GM19452 (cell line): Measurements from ENCODE around the gene ZNF26.
"Not testable (repeated sequence)": the region's sequence is repeated elsewhere in the genome, so short reads cannot be mapped to it uniquely, and the experiment has no call there.

Experiments
- ATAC-seq: cut with Tn5 transposase; IDR thresholded peaks from one replicate; pipeline ENCODE4 v1.9.1; 2021; ENCODE audit not compliant: unreplicated experiment

The ZNF26 gene

DNA sequence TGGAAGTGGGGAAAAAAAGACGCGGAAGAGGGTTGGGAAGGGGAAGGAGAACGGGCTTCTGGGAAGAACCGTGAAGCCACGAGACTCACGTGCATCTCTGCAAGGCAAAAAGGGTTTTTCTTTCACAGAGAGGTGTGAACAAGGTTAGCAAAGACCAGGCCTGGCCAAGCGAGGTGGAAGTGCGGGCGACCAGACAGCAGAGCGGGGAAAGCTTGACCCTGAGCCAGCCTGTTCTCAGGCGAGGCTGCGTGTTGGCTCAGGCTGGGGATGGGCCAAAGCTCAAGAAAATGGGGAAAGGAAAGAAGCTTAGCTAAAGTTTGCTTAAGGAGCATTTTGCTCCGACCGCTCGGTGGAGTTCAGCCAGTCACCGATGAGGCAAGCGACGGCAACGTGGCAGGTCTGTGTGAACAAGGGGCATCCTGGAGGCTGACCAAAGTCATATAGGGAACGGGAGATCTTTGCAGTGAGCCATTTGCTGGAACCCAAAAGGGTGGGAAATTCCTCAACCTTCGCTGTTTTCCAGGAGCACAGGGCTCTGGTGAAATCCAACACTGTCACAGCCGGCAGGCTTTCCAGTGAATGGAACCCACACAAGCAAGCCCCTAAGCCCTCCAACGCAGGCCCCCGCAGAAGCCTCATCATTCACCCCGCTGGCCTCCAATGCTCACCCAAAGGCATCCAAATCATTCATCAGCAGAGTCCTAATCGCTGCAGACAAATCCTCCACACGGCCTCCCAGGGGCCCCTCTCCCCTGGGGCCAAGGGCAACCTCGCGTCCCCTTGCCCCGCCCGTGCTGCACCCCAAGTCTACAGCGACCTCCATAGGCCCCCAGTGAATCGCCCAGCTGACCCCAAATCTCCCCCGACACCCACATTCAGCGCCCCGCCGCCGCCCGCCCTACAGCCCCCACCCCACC, 30.8 kb upstream of the ZNF26 start:
- ATAC-seq = peak; percentile 17

DNA sequence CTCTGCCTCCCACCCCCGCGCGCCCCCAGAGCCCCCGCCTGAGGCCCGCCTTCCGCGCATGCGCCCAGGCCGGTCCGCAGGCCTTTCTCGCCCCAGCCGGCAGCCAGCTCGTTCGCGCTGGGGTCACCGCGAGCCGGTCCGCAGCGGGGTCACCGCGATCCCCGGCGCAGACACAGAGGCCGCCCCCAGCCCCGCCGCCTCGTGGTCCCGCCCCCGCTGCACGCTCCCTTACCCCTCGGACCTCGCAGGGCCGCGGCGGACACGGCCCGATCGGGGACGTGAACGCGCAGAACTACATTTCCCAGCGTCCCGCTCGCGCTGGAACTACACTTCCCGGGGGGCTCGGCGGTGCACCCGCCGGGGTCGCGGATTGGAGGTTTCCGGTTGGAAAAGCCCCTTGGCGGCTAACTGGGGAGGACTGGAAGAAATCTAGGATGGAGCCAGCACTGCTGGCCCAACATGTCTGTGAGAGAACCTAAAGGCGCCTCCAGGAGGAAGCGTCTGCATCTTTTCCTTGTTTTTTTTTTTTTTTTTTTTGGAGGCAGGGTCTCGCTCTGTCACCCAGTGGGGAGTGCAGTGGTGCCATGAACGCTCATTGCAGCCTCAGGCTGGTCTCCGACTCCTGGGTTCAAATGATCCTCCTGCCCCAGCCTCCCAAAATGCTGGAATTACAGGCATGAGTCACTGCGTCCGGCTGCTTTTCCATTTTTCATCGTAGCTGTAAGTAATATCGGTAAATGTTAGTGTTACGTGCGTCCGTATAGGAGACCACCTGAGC, 30.0 kb upstream of the ZNF26 start, which contains the start of gene ZNF605:
ZNF605 (minus strand) TSS at position 296 of the 778 bp plus-strand sequence. CDS start 10,671 bp downstream, outside the sequence.
- peak; percentile 93 for ATAC-seq

DNA sequence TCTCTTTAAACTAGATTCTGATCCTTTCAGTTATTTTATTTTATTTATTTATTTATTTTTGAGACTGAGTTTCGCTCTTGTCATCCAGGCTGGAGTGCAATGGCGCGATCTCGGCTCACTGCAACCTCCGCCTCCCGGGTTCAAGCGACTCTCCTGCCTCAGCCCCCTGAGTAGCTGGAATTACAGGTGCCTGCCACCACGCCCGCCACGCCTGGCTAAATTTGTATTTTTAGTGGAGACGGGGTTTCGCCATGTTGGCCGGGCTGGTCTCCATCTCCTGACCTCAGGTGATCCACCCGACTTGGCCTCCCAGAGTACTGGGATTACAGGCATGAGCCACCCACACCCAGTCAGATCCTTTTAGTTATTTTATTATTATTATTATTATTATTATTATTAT, 24.4 kb upstream of the ZNF26 start:
- not testable (repeated sequence) for ATAC-seq

DNA sequence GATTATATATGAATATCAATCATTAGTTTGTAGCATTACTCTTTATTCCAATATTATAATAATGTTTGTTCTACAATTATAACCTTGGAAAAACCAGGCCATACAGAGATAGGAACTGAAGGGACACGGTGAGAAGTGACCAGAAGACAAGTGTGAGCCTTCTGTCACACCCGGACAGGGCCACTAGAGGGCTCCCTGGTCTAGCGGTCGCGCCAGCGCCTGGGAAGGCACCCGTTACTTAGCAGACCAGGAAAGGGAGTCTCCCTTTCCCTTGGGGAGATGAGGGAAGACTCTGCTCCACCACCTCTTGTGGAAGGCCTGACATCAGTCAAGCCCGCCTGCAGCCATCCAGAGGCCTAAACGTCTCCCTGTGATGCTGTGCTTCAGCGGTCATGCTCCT, 22.2 kb upstream of the ZNF26 start:
- not testable (repeated sequence) for ATAC-seq

DNA sequence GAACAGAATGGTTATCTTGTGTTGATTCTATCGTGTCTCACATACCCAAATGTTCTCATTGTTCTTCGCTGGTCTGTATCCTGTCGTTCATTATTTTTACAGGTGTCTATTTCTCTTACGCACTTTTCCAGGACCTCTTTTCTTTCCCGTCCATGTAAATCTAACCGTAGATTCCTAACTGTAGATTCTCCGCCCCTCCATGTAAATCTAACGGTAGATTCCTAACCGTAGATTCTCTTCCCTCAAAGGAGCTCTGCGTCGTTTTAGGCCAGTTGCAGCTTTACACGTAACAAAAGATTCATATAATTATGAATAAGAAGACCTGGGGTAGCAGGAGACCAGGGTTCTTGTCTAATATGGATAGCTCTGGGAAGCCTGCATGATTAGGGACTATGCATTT, 20.4 kb upstream of the ZNF26 start:
- no peak for ATAC-seq

DNA sequence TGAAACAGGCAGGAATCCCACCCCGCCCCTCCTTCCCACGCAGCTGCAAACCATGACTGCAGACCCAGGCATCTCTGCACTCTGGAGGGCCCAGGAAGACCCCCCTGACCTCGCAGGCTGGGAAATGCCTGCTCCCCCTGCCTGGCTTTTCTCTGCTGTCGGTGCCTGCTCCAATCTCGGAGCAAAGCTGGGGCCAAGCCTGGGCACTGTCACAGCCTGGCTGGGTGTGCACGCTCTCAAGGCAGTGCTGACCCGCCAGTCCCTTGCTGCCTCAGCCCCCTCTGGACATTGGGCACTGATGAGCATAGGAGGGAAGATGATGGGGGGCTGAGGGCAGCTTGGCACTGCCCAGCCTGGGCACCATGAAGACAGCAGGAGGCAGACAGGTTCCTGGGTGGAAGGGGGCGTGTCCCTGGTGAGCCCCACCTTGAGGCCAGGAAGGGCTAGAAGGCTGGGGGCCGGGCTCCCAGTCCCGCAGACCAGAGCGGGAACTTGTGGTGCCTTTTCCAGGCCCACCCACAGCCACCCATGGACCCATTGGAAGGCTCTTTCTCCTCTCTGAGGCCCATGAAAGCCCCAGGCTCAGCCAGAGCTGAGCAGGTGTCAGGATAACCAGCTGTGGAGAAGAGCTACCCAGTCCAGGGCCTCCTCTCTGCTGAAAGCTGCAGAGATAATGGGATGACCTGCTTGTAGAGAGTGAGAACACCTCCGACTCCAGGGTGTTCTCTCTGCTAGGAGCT, 19.3 kb upstream of the ZNF26 start:
- no peak for ATAC-seq

DNA sequence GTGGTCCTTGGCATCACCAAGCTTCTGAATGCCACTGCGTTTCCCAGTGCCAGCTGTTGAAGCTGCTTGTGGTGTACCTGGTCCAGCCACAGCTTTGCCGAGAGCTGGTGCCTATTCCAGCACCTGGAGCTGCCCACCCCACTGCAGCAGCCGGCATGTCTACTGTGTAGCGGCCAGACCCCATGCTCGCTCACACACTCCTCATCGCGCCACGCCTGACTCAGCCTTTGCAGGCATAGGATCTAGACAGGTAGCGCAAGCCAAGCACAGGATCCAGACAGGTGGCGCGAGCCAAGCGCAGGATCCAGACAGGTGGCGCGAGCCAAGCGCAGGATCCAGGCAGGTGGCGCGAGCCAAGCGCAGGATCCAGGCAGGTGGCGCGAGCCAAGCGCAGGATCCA, 18.4 kb upstream of the ZNF26 start:
- ATAC-seq = no peak

DNA sequence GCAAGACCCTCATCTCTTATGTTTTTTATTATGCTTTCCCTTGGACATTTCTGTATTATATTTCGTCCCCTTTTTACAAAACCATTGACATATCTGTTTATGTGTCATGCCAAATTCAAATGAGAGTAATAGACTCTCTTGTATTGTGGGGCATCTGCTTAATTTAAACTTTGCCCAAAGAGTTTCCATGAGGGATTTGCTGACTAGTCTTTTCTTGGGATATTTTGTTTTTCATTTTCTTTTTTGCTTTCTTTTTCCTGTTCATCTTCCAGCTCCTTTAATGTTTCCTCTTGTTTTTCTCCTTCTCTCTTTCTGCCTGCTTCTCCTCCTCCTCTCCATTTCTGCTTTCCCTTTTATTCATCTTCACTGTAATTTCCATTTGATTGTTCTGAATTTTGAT, 13.8 kb upstream of the ZNF26 start:
- ATAC-seq = no peak

DNA sequence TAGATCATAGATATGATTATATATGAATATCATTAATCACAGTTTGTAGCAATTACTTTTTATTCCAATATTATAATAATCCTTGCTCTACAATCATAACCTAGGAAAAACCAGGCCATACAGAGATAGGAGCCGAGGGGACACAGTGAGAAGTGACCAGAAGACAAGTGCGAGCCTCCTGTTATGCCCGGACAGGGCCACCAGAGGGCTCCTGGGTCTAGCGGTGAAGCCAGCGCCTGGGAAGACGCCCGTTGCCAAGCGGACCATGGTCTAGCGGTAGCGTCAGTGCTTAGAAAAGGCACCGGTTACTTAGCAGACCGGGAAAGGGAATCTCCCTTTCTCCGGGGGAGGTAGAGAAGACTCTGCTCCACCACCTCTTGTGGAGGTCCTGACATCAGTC, 9.3 kb upstream of the ZNF26 start:
- not testable (repeated sequence) for ATAC-seq

DNA sequence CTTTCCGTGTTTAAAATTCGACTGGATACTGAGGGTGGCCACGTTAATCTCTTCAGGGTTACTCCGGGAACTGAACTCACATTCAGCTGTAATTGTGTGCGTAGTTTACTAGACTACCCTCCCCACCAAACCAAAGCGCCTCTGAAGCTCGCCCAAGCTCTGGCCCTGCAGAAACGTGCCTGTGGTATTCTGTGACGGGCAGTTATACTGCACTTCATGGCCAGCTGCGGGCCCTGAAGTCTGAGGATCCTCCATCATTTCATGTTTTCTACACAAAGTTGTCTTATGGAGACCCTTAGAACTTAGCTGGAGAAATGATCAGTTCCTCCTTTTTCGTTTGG, 688 bp downstream of the ZNF26 start:
- ATAC-seq = no peak

DNA sequence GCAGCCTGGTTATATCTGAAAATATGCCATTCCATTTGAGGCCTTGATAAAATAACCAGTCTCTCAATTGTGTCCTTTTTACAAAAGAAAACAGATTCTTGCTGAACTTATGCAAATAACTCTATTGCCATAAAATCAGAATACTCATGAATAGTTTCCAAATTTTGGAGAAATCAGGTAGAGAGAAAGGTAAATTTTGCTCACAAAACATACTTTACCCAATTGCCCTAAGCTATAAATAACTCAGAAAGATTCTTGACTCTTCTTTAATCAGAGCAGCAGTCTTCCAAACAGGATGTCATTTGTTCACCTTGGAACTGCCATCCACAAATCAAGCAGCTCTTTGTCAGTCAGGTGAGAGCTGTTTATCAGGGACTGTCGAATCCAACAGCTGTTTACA, 12.6 kb downstream of the ZNF26 start:
- no peak for ATAC-seq

DNA sequence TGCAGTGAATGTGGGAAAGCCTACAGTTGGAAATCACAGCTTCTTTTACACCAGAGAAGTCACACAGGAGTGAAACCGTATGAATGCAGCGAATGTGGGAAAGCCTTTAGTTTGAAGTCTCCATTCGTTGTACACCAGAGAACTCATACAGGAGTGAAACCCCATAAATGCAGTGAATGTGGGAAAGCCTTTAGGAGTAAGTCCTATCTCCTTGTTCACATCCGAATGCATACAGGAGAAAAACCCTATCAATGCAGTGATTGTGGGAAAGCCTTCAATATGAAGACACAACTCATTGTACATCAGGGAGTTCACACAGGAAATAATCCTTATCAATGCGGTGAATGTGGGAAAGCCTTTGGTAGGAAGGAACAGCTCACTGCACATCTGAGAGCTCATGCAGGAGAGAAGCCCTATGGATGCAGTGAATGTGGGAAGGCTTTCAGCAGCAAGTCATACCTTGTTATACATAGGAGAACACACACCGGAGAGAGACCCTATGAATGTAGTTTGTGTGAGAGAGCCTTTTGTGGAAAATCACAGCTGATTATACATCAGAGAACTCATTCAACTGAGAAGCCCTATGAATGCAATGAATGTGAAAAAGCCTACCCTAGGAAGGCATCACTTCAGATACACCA, 24.6 kb downstream of the ZNF26 start:
- ATAC-seq = no peak

DNA sequence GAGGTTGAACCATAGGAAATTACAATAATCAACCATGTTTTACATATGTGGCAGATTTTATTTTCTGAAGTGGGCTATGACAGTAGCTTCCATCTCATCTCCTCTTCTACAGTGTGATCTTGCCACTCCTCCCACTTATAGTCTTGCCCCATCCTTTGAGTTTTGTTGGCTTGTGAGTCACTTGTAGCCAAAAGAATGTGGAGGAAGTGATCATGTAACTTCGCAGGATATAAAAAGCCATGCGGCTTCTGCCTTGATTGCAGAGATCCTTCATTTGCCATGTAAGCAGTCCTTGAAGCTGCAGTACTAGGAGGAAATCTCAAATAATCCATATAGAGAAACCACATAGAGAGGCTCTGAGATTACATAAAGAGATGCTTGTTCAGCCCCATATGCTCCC, 37.4 kb downstream of the ZNF26 start:
- no peak for ATAC-seq

DNA sequence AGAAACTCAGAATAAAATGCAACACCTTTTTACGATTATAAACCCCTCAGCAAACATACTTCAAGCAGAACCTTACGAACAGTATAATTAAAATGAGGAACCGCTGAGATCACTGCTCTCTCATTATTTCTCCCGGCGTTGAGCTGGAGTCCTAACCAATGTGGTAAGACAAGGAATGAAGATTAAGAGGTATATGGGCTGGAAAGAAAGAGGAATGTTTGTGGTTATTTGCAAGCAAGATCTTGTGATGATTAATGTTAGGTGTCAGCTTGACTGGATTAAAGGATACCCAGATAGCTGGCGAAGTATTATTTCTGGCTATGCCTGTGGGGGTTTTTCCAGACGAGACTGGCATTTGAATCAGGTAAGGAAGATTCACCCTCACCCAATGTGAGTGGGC, 40.8 kb downstream of the ZNF26 start:
- ATAC-seq = no peak

DNA sequence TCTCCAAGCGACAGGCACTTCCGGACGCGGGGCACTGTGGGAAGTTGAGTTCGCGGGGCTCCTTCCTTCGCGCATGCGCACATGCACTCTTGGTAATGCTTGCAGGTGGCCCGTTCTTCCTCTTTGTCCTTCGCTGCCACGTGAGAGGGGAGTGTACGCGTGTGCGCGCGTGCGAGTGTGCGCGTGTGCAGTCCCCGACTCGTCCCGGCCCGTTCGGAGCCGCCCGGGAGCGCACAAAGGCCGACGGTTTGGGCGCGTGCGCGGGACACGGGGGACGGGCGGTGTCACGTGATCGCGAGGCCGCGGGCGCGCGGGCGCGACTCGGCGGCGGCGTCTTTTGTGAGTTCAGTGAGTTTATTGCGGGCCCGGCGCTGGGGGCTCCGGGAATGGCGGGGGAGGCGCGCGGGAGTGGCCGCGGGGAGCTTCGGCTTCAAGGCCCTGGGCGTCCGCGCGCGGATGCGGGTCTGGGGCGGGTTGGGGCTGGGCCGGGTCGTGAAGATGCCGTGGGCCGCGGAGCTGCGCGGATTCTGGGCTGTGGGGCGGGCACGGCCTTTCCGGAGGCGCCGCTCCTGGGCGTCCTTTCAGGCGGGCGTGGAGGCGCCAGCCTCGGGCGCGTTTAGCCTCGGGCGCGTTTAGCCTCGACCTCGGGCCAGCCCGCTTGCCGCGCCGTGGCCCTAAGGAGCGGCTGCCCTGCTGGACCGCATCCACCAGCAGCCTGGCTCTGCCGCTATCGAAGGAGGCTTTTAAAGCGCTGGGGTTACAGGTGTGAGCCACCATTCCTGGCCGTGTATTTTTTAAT, 51.2 kb downstream of the ZNF26 start, which contains the start of gene ZNF84:
ZNF84 (plus strand) TSS at position 303 of the 799 bp plus-strand sequence. CDS start 3,959 bp downstream, outside the sequence.
- ATAC-seq = peak; percentile 95

DNA sequence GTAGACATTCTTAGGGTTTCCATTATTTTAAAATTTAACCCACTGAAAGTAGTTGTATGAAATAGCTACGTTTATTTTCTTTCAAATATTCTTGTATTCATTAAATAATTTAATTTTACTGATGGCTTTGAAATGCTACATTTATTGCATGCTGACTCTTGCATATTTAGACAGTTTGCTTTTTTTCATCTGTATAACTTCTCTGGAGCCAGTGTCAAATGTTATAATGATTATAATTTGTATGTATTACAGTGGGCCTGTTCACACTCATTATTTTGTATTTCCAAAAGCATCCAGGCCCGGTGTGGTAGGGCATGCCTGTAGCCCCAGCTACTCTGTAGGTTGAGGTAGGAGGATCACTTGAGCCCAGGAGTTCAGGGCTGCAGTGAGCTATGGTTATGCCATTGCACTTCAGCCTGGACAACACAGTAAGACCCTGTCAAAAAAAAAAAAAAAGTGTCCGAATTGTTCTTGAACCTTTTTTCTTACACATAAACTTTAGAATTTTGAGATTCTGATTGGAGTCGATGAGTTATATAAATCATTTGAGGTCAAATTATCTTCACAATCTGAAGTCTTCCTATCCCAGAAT, 52.0 kb downstream of the ZNF26 start:
- no peak for ATAC-seq

DNA sequence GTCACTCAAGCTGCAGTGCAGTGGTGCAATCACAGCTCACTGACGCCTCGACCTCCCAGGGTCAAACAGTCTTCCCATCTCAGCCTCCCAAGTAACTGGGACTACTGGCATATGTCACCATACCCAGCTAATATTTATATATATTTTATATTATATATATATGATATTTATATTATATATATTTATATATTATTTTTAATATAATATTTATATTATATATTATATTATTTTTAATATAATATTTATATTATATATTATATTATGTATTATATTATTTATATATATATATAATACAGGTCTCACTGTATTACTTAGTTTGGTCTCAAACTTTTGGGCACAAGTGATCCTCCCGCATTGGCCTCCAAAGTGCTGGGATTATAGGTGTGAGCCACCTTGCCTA, 60.5 kb downstream of the ZNF26 start:
- no peak for ATAC-seq

DNA sequence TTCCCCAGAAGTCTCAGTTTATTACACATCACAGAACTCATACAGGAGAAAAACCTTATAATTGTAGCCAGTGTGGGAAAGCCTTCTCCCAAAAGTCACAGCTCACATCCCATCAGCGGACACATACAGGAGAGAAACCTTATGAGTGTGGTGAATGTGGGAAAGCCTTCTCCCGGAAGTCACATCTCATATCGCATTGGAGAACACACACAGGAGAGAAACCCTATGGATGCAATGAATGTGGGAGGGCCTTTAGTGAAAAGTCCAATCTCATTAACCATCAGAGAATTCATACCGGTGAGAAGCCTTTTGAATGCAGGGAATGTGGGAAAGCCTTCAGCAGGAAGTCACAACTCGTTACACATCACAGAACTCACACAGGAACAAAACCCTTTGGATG, 71.3 kb downstream of the ZNF26 start:
- no peak for ATAC-seq

DNA sequence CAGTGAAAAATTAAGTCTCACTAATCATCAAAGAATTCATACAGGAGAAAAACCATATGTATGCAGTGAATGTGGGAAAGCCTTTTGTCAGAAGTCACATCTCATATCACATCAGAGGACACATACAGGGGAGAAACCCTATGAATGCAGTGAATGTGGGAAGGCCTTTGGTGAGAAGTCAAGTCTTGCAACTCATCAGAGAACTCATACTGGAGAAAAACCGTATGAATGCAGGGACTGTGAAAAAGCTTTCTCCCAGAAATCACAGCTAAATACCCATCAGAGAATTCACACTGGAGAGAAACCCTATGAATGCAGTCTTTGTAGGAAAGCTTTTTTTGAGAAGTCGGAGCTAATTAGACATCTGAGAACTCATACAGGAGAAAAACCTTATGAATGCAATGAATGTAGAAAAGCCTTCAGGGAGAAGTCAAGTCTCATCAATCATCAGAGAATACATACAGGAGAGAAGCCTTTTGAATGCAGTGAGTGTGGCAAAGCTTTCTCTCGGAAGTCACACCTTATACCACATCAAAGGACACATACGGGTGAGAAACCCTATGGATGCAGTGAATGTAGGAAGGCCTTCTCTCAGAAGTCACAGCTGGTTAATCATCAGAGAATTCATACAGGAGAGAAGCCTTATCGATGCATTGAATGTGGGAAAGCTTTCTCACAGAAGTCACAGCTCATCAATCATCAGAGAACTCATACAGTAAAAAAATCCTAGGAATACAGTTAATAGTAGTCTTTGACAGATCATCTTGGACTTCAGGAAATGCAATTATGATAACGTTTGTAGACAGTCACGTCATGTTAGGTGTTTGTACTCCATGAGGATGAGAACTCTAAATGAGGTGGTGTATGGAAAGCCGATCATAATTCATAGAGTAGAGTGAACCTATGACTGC, 72.3 kb downstream of the ZNF26 start:
- ATAC-seq = no peak
